ENCODE data around the gene ADAMTSL3.

ADAMTSL3 gene, protein sequence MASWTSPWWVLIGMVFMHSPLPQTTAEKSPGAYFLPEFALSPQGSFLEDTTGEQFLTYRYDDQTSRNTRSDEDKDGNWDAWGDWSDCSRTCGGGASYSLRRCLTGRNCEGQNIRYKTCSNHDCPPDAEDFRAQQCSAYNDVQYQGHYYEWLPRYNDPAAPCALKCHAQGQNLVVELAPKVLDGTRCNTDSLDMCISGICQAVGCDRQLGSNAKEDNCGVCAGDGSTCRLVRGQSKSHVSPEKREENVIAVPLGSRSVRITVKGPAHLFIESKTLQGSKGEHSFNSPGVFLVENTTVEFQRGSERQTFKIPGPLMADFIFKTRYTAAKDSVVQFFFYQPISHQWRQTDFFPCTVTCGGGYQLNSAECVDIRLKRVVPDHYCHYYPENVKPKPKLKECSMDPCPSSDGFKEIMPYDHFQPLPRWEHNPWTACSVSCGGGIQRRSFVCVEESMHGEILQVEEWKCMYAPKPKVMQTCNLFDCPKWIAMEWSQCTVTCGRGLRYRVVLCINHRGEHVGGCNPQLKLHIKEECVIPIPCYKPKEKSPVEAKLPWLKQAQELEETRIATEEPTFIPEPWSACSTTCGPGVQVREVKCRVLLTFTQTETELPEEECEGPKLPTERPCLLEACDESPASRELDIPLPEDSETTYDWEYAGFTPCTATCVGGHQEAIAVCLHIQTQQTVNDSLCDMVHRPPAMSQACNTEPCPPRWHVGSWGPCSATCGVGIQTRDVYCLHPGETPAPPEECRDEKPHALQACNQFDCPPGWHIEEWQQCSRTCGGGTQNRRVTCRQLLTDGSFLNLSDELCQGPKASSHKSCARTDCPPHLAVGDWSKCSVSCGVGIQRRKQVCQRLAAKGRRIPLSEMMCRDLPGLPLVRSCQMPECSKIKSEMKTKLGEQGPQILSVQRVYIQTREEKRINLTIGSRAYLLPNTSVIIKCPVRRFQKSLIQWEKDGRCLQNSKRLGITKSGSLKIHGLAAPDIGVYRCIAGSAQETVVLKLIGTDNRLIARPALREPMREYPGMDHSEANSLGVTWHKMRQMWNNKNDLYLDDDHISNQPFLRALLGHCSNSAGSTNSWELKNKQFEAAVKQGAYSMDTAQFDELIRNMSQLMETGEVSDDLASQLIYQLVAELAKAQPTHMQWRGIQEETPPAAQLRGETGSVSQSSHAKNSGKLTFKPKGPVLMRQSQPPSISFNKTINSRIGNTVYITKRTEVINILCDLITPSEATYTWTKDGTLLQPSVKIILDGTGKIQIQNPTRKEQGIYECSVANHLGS (N-terminal part only)

DNA sequence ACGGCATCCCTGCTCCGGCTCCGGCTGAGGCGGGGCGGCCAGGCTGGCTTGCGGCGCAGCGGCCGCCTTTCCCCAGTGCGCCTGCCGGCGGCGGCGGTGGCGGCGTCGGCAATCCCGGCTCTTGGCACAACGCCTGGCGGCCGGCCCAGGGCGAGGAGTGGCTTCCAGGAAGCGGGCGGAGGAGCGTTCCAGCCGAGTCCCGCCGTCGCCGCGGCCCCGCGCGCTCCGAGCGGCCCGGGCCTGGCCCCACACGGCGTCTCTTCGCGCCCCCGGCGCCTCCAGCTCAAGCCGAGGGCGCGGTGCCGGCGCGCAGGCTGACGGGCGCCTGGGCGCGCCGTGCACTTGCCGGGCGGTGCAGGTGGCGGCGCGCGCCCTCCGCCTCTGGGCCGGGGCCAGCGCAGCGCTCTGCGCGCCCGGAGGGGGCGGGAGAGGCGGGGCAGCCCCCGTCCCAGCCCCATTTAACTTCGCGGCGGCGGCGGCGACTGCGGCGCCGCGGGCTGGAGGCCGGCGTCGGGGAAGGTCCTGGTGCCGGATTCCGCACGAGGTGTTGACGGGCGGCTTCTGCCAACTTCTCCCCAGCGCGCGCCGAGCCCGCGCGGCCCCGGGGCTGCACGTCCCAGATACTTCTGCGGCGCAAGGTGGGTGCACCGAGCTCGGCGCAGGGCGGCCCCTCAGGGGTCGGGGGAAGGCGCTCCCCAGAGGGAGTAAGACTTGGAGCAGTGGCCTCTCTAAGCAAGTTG, at the start of gene ADAMTSL3:
ADAMTSL3 (plus strand) TSS at position 485 of the 740 bp plus-strand sequence. CDS start 1,639 bp downstream, outside the sequence.
- no peak for DNase-seq (ENCODE audit: low read depth, low spot score)

DNA sequence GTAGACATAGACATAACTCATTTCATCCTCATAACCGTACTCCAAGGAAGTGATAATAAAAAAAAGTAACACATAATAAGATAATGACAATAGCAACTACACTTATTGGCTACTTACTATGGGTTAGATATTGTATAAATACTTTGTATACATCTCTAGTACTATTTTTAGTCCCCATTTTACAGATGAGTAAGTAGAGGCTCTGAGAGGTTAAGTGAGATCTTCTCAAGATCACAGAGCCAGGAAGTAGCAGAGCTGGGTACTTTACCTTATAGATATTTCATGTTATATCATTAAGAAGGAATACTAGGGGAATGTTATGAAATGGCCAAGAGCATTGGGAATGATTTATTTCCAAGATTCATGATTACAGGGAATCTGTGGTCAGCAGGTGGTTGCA, 49.4 kb upstream of the ADAMTSL3 start:
- DNase-seq (ENCODE audit: low read depth, low spot score), result no peak

DNA sequence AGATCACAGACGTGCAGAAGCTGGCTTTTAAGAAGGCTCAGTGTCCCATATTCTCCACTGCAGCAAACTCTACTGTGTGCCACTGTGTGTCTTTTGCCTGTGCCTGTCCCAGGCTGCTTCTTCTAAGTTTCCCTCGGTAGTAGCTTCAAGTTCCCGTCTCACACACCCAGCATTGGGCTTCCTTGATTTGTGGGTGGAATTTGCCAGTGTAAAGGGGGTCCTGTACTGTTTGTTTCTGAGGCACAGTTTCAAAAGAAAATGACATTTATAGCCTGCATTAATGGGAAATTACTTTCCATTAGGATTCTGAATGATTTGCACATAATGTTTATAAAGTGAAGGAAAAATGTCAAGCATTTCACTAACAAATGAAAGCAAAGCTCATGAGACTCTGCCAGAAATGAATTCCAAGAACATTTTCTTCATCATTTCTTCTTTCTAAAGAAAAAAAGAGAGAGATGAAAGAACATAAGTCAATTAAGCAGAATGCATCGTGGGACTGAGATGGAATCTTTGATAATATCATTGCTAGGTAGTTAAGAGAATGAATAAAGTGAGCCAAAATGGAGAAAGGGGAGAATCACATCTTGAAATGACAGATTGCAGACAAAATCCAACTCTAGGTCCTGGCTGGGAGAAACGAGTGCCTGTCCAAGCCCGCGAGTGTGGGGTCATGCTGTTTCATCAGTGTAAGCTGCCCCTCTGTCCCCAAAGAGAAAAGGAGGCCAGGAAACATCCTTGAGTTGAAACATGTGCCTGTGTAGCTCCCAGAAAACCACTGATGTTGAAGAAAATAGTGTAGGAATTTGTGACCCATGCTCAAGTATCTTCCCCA, 48.6 kb upstream of the ADAMTSL3 start:
- no peak for DNase-seq (ENCODE audit: low read depth, low spot score)

DNA sequence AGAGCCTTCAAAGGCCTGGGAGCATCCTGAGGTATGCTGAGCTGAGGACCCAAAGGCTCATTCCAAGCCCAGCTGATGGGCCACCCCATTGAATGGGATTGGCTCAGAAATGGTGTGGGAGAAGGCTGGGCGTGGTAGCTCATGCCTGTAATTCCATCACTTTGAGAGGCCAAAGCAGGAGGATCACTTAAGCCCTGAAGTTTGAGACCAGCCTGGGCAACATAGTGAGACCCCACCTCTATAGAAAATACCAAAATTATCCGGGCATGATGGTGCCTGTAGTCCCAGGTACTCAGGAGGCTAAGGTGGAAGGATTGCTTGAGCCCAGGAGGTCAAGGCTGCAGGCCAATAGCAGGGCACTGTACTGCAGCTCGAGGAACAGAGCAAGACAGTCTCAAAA, 43.8 kb upstream of the ADAMTSL3 start:
- DNase-seq (ENCODE audit: low read depth, low spot score), result no peak

DNA sequence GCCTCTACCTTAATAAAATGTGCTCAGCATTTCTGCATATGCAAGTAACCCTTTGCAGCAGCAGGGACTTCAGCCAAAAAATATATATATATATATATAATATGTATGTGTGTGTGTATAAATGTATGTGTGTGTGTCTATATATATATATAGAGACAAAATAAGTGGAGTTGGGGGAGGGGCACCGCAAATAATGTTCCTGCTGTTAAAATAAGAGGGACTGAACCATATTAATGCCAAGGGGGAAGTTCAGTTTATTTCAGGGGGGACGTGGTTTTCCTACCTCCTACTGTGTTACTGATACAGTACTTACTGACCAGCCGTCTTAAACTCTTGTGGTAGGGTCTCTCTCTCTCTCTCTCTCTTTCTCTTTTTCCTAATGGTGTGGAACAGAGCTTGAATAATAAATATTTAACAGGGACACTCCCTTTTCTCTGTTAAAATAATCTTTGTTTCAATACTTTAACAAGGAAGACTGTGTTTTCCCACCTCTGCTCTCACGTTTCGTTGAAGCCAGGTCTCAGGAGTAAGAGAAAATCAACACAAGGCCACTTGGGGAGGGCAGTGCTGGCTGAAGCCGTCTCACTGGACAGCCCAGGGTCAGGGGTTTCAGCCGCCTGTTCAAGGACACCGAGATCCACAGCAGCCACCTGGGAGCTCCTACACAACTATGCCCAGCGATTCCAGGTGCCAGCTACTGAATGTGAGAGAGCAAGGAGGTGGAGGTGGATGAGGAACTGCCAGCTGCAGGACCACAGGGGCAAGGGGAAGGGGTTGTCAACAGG, 42.8 kb upstream of the ADAMTSL3 start:
- no peak for DNase-seq (ENCODE audit: low read depth, low spot score)

DNA sequence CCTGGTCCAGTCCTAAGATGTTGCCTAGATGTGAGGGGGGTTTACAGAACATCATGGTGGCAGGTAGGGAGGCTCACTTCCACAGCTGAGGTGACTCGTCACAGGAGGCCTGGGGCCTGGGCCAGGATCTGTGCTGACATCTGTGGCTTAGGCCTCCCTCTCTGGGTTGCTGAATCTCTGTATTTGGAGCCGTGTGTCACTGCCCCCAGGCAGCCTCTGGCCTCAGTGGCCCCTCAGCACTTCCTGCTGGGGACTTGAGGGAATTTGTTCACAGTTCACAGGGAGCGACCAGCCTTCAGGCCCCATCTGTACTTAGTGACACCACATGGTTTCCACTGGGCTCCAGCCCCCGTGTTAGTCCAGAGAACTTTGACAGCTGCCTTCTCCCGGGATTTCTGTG, 41.7 kb upstream of the ADAMTSL3 start:
- DNase-seq (ENCODE audit: low read depth, low spot score), result no peak

DNA sequence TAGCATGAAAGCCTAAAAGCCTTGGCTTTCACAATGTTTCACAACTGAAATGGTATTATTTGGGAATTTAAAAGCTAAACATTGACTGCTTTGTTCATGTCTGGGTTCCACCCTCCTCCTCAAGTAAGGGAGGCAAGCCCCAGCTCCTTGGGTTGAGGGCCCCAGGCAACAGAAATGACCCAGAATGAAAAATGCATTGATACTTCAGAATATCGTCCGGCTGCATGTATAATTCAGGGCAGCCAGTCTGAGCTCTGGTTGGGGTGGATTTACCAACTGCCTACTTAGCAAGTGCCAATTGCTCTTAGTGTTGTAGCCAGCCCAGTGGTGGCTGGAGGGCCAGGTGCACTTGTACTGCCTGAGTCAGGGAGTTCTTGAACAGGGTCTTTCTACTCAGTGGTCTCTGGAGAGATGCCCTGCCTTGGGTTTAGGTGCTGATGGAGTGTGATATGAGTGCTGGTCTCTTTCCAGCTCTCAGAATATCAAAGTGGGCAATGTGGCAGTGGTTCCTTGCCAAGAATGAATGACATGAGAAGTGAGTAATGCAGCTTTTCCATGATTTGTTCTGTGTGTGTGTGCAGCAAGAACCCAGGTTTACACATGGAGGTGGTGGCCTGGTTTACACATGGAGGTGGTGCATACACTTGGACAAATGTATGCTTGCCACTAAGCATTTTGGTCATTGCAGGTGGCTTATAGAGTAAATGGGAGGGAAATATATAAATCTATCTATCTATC, 40.9 kb upstream of the ADAMTSL3 start:
- DNase-seq (ENCODE audit: low read depth, low spot score), result no peak

DNA sequence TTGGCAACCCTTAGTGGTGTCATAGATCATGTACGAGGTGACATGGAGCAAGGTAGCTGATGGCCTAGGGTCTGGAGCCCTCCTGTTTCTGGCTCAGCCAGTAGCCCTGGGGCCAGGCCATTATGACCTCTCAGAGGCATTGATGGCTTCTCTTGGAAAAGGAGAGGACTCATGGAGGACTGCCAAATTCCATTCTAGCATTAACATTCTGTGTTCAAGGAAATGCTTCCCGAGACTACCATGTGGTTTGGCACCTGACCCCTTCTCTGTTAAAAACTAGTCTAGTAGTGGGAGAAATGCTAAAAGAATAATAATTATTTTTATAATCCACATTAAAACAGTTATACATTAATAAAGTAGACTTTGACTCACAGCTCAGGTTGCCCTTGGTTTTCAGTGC, 40.2 kb upstream of the ADAMTSL3 start:
- no peak for DNase-seq (ENCODE audit: low read depth, low spot score)

DNA sequence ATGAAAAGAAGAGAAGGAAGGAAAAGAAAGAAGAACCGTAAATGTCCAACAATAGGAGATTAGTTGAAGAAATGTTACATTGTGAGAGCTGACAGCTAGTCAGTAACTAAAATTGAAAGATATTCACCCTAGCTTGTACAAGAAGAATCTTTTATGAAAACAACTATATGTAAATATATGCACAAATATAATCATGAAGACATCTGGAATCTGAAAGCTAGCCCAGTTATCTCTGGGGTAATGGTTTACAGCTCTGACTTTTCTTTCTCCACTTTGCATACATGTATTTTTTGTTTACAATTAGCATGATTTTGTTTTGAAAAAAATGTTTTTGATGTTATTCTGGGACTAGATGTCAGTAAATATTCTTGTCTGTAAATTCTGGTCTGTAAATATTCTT, 37.1 kb upstream of the ADAMTSL3 start:
- DNase-seq (ENCODE audit: low read depth, low spot score), result no peak

DNA sequence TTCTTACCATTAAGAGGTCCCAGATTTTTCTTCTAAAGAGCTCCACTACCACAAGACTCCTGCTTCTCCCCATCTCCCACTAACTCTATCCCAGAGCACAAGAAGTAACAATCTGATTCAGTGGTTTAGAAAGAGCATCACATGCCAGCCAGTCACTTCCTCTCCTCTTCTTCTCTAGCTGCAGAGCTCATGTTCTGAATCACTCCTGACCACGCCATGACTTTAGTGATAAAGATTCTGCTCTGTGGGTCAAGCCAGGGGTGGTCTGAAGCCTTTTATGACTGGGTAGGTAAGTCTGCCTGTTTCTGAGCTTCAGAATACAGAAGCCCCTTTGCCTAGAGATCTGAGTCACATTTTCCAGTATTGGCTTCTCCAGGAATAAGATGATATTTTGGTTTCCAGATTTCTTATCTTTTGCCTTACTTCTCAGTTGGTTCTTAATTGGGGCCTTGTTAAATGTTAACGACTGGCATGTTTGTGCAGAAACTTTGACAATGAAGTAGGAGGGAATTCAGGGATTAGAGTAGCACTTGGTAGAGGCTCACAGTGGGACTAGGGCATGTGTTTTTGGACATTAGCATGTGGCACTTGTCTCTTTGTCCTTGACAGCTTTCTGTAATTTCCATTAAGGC, 27.6 kb upstream of the ADAMTSL3 start:
- no peak for DNase-seq (ENCODE audit: low read depth, low spot score)

DNA sequence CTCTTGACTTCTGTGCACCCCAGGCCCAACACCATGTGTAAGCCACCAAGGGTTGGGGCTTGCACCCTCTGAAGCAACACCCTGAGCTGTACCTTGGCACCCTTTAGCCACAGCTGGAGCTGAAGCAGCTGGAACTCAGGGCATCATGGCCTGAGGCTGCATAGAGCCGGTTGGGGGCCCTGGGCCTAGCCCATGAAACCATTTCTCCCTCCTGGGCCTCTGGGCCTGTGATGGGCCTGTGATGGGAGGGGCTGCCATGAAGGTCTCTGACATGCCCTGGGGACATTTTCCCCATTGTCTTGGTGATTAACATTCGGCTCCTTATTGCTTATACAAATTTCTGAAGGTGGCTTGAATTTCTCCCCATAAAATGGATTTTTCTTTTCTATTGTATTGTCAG, 22.4 kb upstream of the ADAMTSL3 start:
- DNase-seq (ENCODE audit: low read depth, low spot score), result no peak

DNA sequence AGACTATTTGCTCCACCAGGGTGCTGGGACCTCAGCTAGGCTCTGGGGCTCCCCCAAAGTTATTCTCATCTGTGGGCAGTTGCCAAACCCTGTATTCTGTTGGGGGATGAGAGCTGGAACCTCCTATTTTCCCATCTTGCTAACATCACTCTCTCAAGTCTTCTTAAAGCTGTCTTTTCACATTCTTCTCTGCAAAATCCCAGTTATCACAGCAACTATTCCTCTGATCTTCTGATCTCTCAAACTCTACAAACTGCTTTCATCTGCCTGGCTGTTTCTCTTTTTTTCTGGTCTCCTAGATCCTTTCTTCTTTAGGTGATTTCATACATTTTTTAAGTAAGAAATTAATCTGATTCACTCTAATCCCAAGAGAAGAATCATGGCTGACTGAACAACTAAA, 10.7 kb upstream of the ADAMTSL3 start:
- DNase-seq (ENCODE audit: low read depth, low spot score), result no peak

DNA sequence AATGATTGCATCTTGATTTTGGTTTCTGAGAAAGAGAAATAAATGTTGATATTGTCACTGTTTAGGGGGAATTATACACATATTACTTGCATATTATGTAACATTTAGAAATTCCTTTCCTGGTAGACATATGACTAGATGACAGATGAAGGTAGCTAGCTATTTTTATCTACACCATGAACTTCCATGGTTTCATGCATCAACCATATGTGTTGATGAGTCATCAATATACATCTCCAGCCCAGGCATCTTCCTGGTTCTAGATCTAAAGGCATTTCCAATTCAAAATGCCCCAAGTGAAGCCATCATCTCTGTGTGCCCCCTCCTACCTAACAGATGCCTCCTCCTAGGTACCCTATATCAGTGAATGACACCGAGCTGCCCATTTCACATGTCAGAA, 9.5 kb upstream of the ADAMTSL3 start:
- no peak for DNase-seq (ENCODE audit: low read depth, low spot score)

DNA sequence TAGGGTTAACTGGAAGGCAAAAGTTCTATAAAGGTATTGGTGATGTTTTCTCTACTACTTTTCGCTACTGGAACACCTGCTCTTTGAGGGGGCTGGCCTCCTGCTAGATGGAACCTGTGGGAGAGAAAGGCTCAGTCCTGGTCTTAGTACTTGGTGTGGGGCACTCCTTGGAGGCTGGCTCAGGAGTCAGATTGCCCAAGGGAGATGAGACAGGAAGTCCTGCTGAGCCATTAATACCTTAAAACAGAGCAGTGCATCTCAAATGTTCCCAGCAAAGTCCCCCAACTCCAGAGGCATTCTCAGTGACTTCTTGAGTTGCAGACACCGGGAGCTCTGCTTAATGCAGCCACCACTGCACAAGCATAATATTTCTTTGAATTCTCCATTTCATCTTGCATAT, 3.1 kb upstream of the ADAMTSL3 start:
- no peak for DNase-seq (ENCODE audit: low read depth, low spot score)

DNA sequence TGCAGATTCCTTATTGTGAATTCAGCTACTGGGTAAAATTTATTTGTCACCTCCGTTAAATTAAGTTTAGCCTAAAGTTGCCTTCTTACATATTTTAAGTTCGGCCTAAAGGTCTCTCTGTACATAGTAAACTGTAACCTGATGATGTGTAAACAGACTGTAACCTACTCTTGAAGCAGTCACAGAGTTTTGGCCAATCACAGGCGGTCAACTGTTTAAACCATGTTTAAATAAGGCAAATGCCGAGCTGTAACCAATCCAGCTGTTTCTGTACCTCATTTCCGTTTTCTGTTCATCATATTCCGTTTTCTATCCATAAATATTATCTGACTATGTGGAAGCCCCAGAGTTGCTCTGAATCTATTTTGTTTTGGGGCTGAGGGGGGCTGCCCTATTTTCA, 2.4 kb upstream of the ADAMTSL3 start:
- DNase-seq (ENCODE audit: low read depth, low spot score), result no peak

DNA sequence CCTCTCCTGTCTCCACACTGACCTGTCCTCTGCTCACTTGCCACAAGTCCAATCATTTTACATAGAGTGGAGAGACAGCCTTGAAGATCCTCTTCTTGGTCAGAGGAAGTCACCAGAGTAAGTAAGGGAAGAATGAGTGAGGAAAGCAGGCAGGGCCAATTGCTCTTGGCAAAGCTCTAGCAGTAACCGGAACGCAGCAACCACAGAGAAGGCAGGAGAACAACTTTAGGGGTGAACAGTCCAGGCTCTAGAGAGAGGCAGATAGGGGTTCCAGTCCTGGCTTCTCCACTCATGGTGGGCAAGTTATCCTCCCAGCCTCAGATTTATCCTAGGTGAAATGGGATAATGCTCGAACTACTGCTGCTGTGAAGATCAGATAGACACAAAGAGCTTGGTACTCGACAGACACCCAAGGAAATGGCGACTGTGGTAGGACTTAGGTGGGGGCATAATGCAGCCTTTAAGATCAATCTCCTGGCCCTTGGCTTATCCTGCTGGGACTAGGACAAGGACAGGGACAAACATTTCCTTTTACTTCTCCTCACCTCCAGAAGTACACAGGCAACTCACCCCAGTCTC, 1.2 kb upstream of the ADAMTSL3 start:
- DNase-seq (ENCODE audit: low read depth, low spot score), result no peak

DNA sequence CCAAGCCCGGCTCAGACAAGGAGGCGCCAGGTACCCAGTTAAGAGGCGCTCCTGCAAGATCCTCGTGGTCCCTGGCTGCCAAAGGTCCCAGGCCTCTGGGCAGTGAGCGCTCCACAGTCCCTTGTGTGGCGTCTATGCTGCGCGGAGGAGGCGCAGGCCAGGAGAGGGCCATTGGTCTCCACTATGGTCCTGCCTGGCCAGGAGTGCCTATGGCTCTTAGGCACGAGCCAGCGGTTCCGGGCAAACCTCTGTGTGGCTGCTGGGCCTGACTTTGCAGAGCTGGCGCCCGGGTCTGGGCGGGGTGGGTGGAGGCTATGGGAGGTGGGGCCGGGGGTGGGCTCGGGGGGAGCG, 660 bp upstream of the ADAMTSL3 start:
- DNase-seq (ENCODE audit: low read depth, low spot score), result no peak
